ENCODE measurements around the gene APMAP.

GRCh38 chr20:24938498-24938897 lies 54.1 kb downstream of the APMAP start:
- TF ChIP-seq CTCF (IDR thresholded peaks at IDR 0.05 in 4 of 5, conservative IDR thresholded peaks at IDR 0.05 in 1 of 5) (no peak), POLR2A (IDR thresholded peaks at IDR 0.05) (no peak)

Data from gastrocnemius medialis (tissue), 4 donors.